ENCODE measurements around the gene FAM184B.

FAM184B gene

GRCh38 chr4:17708992-17709762 lies 72.2 kb downstream of the FAM184B start:
- H2AFZ ChIP-seq (ENCODE audit: low read length) = no peak overlapping the region
- H3F3A ChIP-seq (ENCODE audit: insufficient read depth, low read length) = no peaks in the 10 kb centered on the region
- H3K27ac ChIP-seq (ENCODE audit: low read length) = no peak overlapping the region
- H4K20me1 ChIP-seq (ENCODE audit: insufficient read depth, low read length) = no peaks in the 10 kb centered on the region
- TF ChIP-seq CTCF (IDR thresholded peaks at IDR 0.05; ENCODE audit: low read length) = no peak
- no peak for TF ChIP-seq EZH2phosphoT487 (IDR thresholded peaks at IDR 0.05; ENCODE audit: low read length)
- no peak for TF ChIP-seq EZH2 (optimal IDR thresholded peaks at IDR 0.05; ENCODE audit: low read depth, low read length)
- no peaks in the 10 kb centered on the region for H3K79me2 ChIP-seq (ENCODE audit: low read length)
- H3K9me2 ChIP-seq (replicated peaks; ENCODE audit: insufficient read depth, low read length) = no peaks in the 10 kb centered on the region
- H3K9ac ChIP-seq (ENCODE audit: low read length) = no peak overlapping the region
- H3K4me2 ChIP-seq (ENCODE audit: low read depth, low read length) = no peak overlapping the region
- no peaks in the 10 kb centered on the region for H3K36me3 ChIP-seq (replicated peaks; ENCODE audit: insufficient read depth, low read length)
- H3K4me1 ChIP-seq (ENCODE audit: low read length) = no peaks in the 10 kb centered on the region
- DNase-seq = no peak
- H3K9me3 ChIP-seq (replicated peaks; ENCODE audit: insufficient read depth, low read length) = no peaks in the 10 kb centered on the region
- H3K4me3 ChIP-seq (ENCODE audit: low read length) = no peak overlapping the region
- no peaks in the 10 kb centered on the region for H3K27me3 ChIP-seq (replicated peaks; ENCODE audit: insufficient read depth, low read length)

- Histone ChIP-seq H3K4me3 (ENCODE audit: low read length) (no peak overlapping the region), H3K79me2 (ENCODE audit: low read length) (no peaks in the 10 kb centered on the region), H3K36me3 (replicated peaks; ENCODE audit: insufficient read depth, low read length) (no peaks in the 10 kb centered on the region), H3K4me1 (ENCODE audit: low read length) (no peaks in the 10 kb centered on the region), H2AFZ (ENCODE audit: low read length) (no peak overlapping the region), H3K9me3 (replicated peaks; ENCODE audit: insufficient read depth, low read length) (no peaks in the 10 kb centered on the region), H4K20me1 (ENCODE audit: insufficient read depth, low read length) (no peaks in the 10 kb centered on the region), H3K9ac (ENCODE audit: low read length) (no peak overlapping the region), H3K9me2 (replicated peaks; ENCODE audit: insufficient read depth, low read length) (no peaks in the 10 kb centered on the region), H3K4me2 (ENCODE audit: low read depth, low read length) (no peak overlapping the region), H3K27me3 (replicated peaks; ENCODE audit: insufficient read depth, low read length) (no peaks in the 10 kb centered on the region), H3F3A (ENCODE audit: insufficient read depth, low read length) (no peaks in the 10 kb centered on the region), H3K27ac (ENCODE audit: low read length) (no peak overlapping the region)
- TF ChIP-seq EZH2phosphoT487 (IDR thresholded peaks at IDR 0.05; ENCODE audit: low read length) = no peak
- no peak for TF ChIP-seq EZH2 (optimal IDR thresholded peaks at IDR 0.05; ENCODE audit: low read depth, low read length)
- TF ChIP-seq CTCF (IDR thresholded peaks at IDR 0.05; ENCODE audit: low read length) = no peak
- no peak for DNase-seq
Measured at GRCh38 chr4:17707671-17708070, 73.8 kb downstream of the FAM184B start.

GRCh38 chr4:17705107-17705506 lies 76.3 kb downstream of the FAM184B start:
- TF ChIP-seq CTCF (IDR thresholded peaks at IDR 0.05; ENCODE audit: low read length) = no peak
- TF ChIP-seq EZH2 (optimal IDR thresholded peaks at IDR 0.05; ENCODE audit: low read depth, low read length) = no peak
- TF ChIP-seq EZH2phosphoT487 (IDR thresholded peaks at IDR 0.05; ENCODE audit: low read length) = no peak
- no peak overlapping the region for H3K27ac ChIP-seq (ENCODE audit: low read length)
- H3K27me3 ChIP-seq (replicated peaks; ENCODE audit: insufficient read depth, low read length) = no peaks in the 10 kb centered on the region
- no peaks in the 10 kb centered on the region for H3K79me2 ChIP-seq (ENCODE audit: low read length)
- no peaks in the 10 kb centered on the region for H3K9me3 ChIP-seq (replicated peaks; ENCODE audit: insufficient read depth, low read length)
- H3F3A ChIP-seq (ENCODE audit: insufficient read depth, low read length) = no peaks in the 10 kb centered on the region
- no peaks in the 10 kb centered on the region for H3K9me2 ChIP-seq (replicated peaks; ENCODE audit: insufficient read depth, low read length)
- H3K36me3 ChIP-seq (replicated peaks; ENCODE audit: insufficient read depth, low read length) = no peaks in the 10 kb centered on the region
- no peak overlapping the region for H3K4me2 ChIP-seq (ENCODE audit: low read depth, low read length)
- H3K9ac ChIP-seq (ENCODE audit: low read length) = no peak overlapping the region
- DNase-seq = no peak
- no peak overlapping the region for H2AFZ ChIP-seq (ENCODE audit: low read length)
- no peaks in the 10 kb centered on the region for H4K20me1 ChIP-seq (ENCODE audit: insufficient read depth, low read length)
- no peaks in the 10 kb centered on the region for H3K4me1 ChIP-seq (ENCODE audit: low read length)
- no peak overlapping the region for H3K4me3 ChIP-seq (ENCODE audit: low read length)
